PC-9 (cell line): ENCODE results near the gene TCHP. TPM values are rescaled to one million over a fixed set of nuclear protein-coding genes. Genes with fewer than 3 reads are reported as not detected.

ENCODE experiments used
- BruUV-seq: library from RNA; stranded (reverse); fragments of 400-500 nt; replicated peaks from 2 replicates; lab custom pipeline; 2021; lab: Mats Ljungman, UMichigan
- CTCF ChIA-PET: fragments of 300-600 bp; sonication (Branson Sonifier 250); formaldehyde crosslinking; loops from one replicate; lab custom pipeline; 2022; ENCODE audit warnings: antibody characterized with exemption; lab: Charles Lee
- POLR2A ChIA-PET: fragments of 300-600 bp; sonication (Branson Sonifier 250); formaldehyde crosslinking; loops from one replicate; lab custom pipeline; 2022; ENCODE audit warnings: antibody characterized with exemption; ENCODE audit not compliant: unreplicated experiment; lab: Charles Lee
- DNase-seq, 2 experiments: peaks; one replicate each; pipeline versions ENCODE4 v3.0.0 to v3.0.0-alpha.2; 2015 to 2022; ENCODE audit warnings: mixed read lengths in 1 of 2
- H2AFZ ChIP-seq: fragments of 200-600 bp; sonication (generic); 2 replicates; pipeline ENCODE4 v1.8.1; 2017; ENCODE audit warnings: antibody characterized with exemption
- H3F3A ChIP-seq: fragments of 200-600 bp; sonication (generic); 2 replicates; pipeline ENCODE4 v1.8.1; 2017; ENCODE audit warnings: antibody characterized with exemption, mild to moderate bottlenecking, low read depth; ENCODE audit not compliant: insufficient read depth
- H3K27ac ChIP-seq: fragments of 200-600 bp; sonication (generic); 2 replicates; pipeline ENCODE4 v1.6.1; 2016; ENCODE audit warnings: mixed run types
- H3K27me3 ChIP-seq: fragments of 200-600 bp; sonication (generic); 2 replicates; pipeline ENCODE4 v1.6.1; 2016; ENCODE audit warnings: low read depth, mixed run types; ENCODE audit not compliant: insufficient read depth
- H3K36me3 ChIP-seq: fragments of 200-600 bp; sonication (generic); 2 replicates; pipeline ENCODE4 v1.6.1; 2016; ENCODE audit warnings: low read depth, mixed run types
- H3K4me1 ChIP-seq: fragments of 200-600 bp; sonication (generic); replicated peaks from 2 replicates; pipeline ENCODE4 v1.6.1; 2016; ENCODE audit warnings: mixed run types; ENCODE audit not compliant: insufficient read depth
- H3K4me2 ChIP-seq: fragments of 200-600 bp; sonication (generic); 2 replicates; pipeline ENCODE4 v1.6.1; 2017; ENCODE audit warnings: mixed run types
- H3K4me3 ChIP-seq: fragments of 200-600 bp; sonication (generic); 2 replicates; pipeline ENCODE4 v1.6.1; 2016; ENCODE audit warnings: mixed run types
- H3K79me2 ChIP-seq: fragments of 200-600 bp; sonication (generic); 2 replicates; pipeline ENCODE4 v1.6.1; 2017; ENCODE audit warnings: low read depth, mixed run types
- H3K9me2 ChIP-seq: fragments of 200-600 bp; sonication (generic); 2 replicates; pipeline ENCODE4 v1.8.1; 2017; ENCODE audit warnings: mild to moderate bottlenecking; ENCODE audit not compliant: insufficient read depth
- H3K9me3 ChIP-seq: fragments of 200-600 bp; sonication (generic); 2 replicates; pipeline ENCODE4 v1.8.1; 2016; ENCODE audit warnings: low read depth; ENCODE audit not compliant: insufficient read depth
- H4K20me1 ChIP-seq: fragments of 200-600 bp; sonication (generic); 2 replicates; pipeline ENCODE4 v1.8.1; 2017; ENCODE audit not compliant: insufficient read depth
- CTCF ChIP-seq: fragments of 200-600 bp; sonication (generic); conservative IDR thresholded peaks from 2 replicates; pipeline ENCODE4 v1.6.1; 2017; ENCODE audit warnings: mixed run types, antibody characterized with exemption, mild to moderate bottlenecking, moderate library complexity
- EZH2 ChIP-seq: fragments of 200-600 bp; sonication (generic); IDR thresholded peaks from 2 replicates; pipeline ENCODE4 v1.8.0; 2017; ENCODE audit warnings: antibody characterized with exemption, low read depth
- intact Hi-C: fragments of 100-400 bp; cut with micrococcal nuclease; formaldehyde crosslinking; loops from one replicate; pipeline ENCODE4 v1.10.0; 2022; ENCODE audit not compliant: unreplicated experiment
- total RNA-seq: library from RNA; stranded (reverse); gene quantifications from 2 replicates; pipeline ENCODE4 v1.2.3, GENCODE V29; 2021

TCHP gene
- total RNA-seq, 1 experiment from 2014 or later = 17.6 TPM

- Histone ChIP-seq H3K79me2 (no peaks in the 10 kb centered on the region), H3K4me1 (no peaks in the 10 kb centered on the region), H3K36me3 (no peaks in the 10 kb centered on the region; the same call in 1 of the 2 replicates), H3K4me2 (no peak overlapping the region), H3K27ac (no peak overlapping the region), H4K20me1 (no peaks in the 10 kb centered on the region), H3K27me3 (no peaks in the 10 kb centered on the region), H3K9me2 (no peaks in the 10 kb centered on the region), H2AFZ (no peak overlapping the region), H3K4me3 (no peak overlapping the region), H3K9me3 (no peaks in the 10 kb centered on the region), H3F3A (0 out of 2 replicates have a peak, but pooled peaks cover 3% of the 10 kb centered on the region)
- BruUV-seq = no TSS peak
- TF ChIP-seq CTCF = no peak
- TF ChIP-seq EZH2 = no peak
- ChIA-PET POLR2A (no interaction called here), CTCF (interaction anchor here (0.7 kb wide), 1 partner anchor 500 kb away, joined by 3 read pairs; no protein-coding TSS in a partner anchor)
- intact Hi-C loops = no loop called here
- DNase-seq = no peak
Observed at GRCh38 chr12:109923038-109923437, 23.0 kb downstream of the TCHP start.

- BruUV-seq = no TSS peak
- TF ChIP-seq EZH2 (no peak), CTCF (no peak)
- Histone ChIP-seq H3K9me3 (no peaks in the 10 kb centered on the region), H3F3A (0 out of 2 replicates have a peak, but pooled peaks cover 3% of the 10 kb centered on the region), H3K4me1 (no peaks in the 10 kb centered on the region), H3K27me3 (no peaks in the 10 kb centered on the region), H2AFZ (no peak overlapping the region), H3K4me3 (no peak overlapping the region), H3K9me2 (no peaks in the 10 kb centered on the region), H3K4me2 (no peak overlapping the region), H3K27ac (no peak overlapping the region), H3K79me2 (no peaks in the 10 kb centered on the region), H4K20me1 (no peaks in the 10 kb centered on the region), H3K36me3 (no peaks in the 10 kb centered on the region)
- no peak for DNase-seq
- CTCF ChIA-PET = no interaction called here
- intact Hi-C loops = no loop called here
- POLR2A ChIA-PET = no interaction called here
Observed at GRCh38 chr12:109923481-109924245, 23.6 kb downstream of the TCHP start.

GRCh38 chr12:109925185-109925840 is 25.2 kb downstream of the TCHP start:
- no peaks in the 10 kb centered on the region for H4K20me1 ChIP-seq
- no peak overlapping the region for H3K27ac ChIP-seq
- no TSS peak for BruUV-seq
- peaks cover 15% of the 10 kb centered on the region; the same call in 1 of the 2 replicates for H3F3A ChIP-seq
- H2AFZ ChIP-seq = no peak overlapping the region
- TF ChIP-seq CTCF = no peak
- TF ChIP-seq EZH2 = no peak
- H3K79me2 ChIP-seq = no peaks in the 10 kb centered on the region
- no peak for DNase-seq
- ChIA-PET POLR2A (no interaction called here), CTCF (no interaction called here)
- H3K36me3 ChIP-seq = no peaks in the 10 kb centered on the region
- H3K9me3 ChIP-seq = no peaks in the 10 kb centered on the region
- H3K27me3 ChIP-seq = no peaks in the 10 kb centered on the region
- 0 out of 2 replicates have a peak, but pooled peaks cover 3% of the 10 kb centered on the region for H3K4me1 ChIP-seq
- H3K9me2 ChIP-seq = no peaks in the 10 kb centered on the region
- intact Hi-C loops = no loop called here
- H3K4me2 ChIP-seq = no peak overlapping the region
- no peak overlapping the region for H3K4me3 ChIP-seq
